Small intestine (tissue), 7 donors: ENCODE data around the gene BRINP1. TPM values are rescaled to one million over a fixed set of nuclear protein-coding genes. Genes with fewer than 3 reads are reported as not detected.

Source experiments
- DNase-seq, 2 donors: peaks; one replicate each; pipeline versions ENCODE4 v3.0.0 to v3.0.0-alpha.2; 2013
- FAIRE-seq: peaks from 2 replicates; lab custom pipeline; 2012; peaks lifted over from hg19 to GRCh38; lab: Jason Lieb, UNC
- H3K27ac ChIP-seq, 3 donors: one replicate each; pipeline ENCODE4 v1.5.1; 2013; ENCODE audit warnings: low read length in 2 of 3, mild to moderate bottlenecking in 2 of 3, control low read depth in 1 of 3, inconsistent platforms in 1 of 3, low read depth in 1 of 3, moderate library complexity in 1 of 3
- H3K27me3 ChIP-seq, 3 donors: one replicate each; pipeline ENCODE4 v1.6.1; 2013; ENCODE audit warnings: low read length in 3 of 3, inconsistent platforms in 1 of 3; ENCODE audit not compliant: control insufficient read depth in 3 of 3, insufficient read depth in 3 of 3
- H3K36me3 ChIP-seq, 3 donors: one replicate each; pipeline ENCODE4 v1.6.1; 2013; ENCODE audit warnings: low read length in 3 of 3, inconsistent platforms in 1 of 3, low read depth in 1 of 3, mild to moderate bottlenecking in 1 of 3, moderate library complexity in 1 of 3; ENCODE audit not compliant: control insufficient read depth in 3 of 3, insufficient read depth in 2 of 3
- H3K4me1 ChIP-seq, 3 donors: one replicate each; pipeline ENCODE4 v1.6.1; 2013; ENCODE audit warnings: low read length in 2 of 3, inconsistent platforms in 1 of 3, low read depth in 1 of 3, mild to moderate bottlenecking in 1 of 3, moderate library complexity in 1 of 3; ENCODE audit not compliant: control insufficient read depth in 3 of 3, insufficient read depth in 2 of 3
- H3K4me3 ChIP-seq, 3 donors: one replicate each; pipeline ENCODE4 v1.5.1; 2013; ENCODE audit warnings: low read length in 3 of 3, control low read depth in 1 of 3, inconsistent platforms in 1 of 3, low read depth in 1 of 3, mild to moderate bottlenecking in 1 of 3, moderate library complexity in 1 of 3
- H3K9me3 ChIP-seq, 2 donors: one replicate each; pipeline ENCODE4 v1.6.1; 2013; ENCODE audit warnings: low read depth in 1 of 2, low read length in 1 of 2; ENCODE audit not compliant: control insufficient read depth in 2 of 2, insufficient read depth in 1 of 2
- WGBS, 3 donors: extraction: QIAGEN DNeasy Blood & Tissue Kit; methylation state at CpG; one replicate each; pipeline ENCODE4 v1.1.7; 2013; 5-methylcytosine and 5-hydroxymethylcytosine counted together
- polyA plus RNA-seq, 4 donors: library from polyadenylated mRNA; stranded (reverse) in 3 of 4; unstranded in 1 of 4; fragments of 200-250 nt in 3 of 4; fragments of 120-200 nt in 1 of 4; gene quantifications; one replicate each; pipeline versions ENCODE4 v1.2.1 to v1.2.3, GENCODE V29; 2013
- donor health status: healthy with polysubstance abuse.
- donor health status: control.
- donor health status: control.
- donor health status: Bipolar disorder and iron deficiency.
- donor health status: healthy.

BRINP1 gene
- polyA plus RNA-seq, 4 donors, result 0.19 to 2.3 TPM; not detected in 2

- Histone ChIP-seq H3K4me3 (no peak overlapping the region), H3K9me3 (no peaks in the 10 kb centered on the region), H3K4me1 (no peaks in the 10 kb centered on the region), H3K36me3 (no peaks in the 10 kb centered on the region), H3K27ac (no peak overlapping the region), H3K27me3 (no peaks in the 10 kb centered on the region)
- 49 to 62% (median 53%) methylated on average over 5 of the region's 5 CpGs for WGBS, 3 donors
- no peak for DNase-seq
- no peak for FAIRE-seq
Observed at GRCh38 chr9:119360237-119360636, 9.0 kb downstream of the BRINP1 start.

DNA sequence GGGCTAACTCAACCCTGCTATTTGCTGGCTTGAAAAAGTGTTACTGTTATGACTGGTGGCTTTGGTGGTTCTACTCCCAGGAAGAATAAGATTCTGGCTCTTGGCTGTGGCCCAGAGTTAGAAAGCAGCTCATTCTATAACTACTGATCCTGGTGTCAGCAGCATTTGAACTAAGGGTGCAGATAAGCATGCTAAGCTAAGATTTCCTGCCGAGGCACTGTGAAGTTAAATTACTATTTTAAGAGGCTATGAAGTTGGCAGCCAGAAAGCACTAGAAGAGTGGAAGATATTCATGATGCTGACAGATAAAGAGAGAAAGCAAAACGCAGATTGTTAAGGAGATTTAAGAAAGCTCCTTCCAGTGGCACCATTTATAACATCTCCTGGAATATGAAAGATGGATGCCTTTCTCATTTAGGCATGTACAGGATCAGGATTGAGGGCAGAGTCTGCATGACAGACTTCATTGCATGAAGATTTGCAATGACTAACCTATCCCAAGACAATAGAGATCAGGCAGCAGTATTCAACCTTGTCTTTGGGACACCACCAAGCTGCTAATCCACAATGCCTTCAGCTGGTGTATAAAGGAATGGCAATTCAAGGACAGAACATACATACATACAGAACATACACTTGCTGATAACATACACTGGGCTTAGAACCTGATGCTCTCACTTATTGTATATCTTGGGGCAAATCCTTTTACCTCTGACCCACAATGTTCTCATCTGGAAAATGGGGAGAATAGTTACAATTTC is 11.7 kb downstream of the BRINP1 start:
- H3K36me3 ChIP-seq, result no peaks in the 10 kb centered on the region
- H3K27me3 ChIP-seq, result no peaks in the 10 kb centered on the region
- H3K4me1 ChIP-seq, result no peaks in the 10 kb centered on the region
- 19 to 26% (median 20%) methylated on average over 2 of the region's 2 CpGs for WGBS, 3 donors
- no peak overlapping the region for H3K27ac ChIP-seq
- H3K4me3 ChIP-seq, result no peak overlapping the region
- FAIRE-seq (no peak), DNase-seq (no peak)
- no peaks in the 10 kb centered on the region for H3K9me3 ChIP-seq

- FAIRE-seq (no peak), DNase-seq (no peak)
- no peaks in the 10 kb centered on the region for H3K27me3 ChIP-seq
- 16 to 27% (median 25%) methylated on average over 11 of the region's 11 CpGs for WGBS, 3 donors
- H3K9me3 ChIP-seq, result no peaks in the 10 kb centered on the region
- H3K4me3 ChIP-seq, result no peak overlapping the region
- no peaks in the 10 kb centered on the region for H3K4me1 ChIP-seq
- no peak overlapping the region for H3K27ac ChIP-seq
- H3K36me3 ChIP-seq, result no peaks in the 10 kb centered on the region
Observed at GRCh38 chr9:119349351-119349825, 19.8 kb downstream of the BRINP1 start.

DNA sequence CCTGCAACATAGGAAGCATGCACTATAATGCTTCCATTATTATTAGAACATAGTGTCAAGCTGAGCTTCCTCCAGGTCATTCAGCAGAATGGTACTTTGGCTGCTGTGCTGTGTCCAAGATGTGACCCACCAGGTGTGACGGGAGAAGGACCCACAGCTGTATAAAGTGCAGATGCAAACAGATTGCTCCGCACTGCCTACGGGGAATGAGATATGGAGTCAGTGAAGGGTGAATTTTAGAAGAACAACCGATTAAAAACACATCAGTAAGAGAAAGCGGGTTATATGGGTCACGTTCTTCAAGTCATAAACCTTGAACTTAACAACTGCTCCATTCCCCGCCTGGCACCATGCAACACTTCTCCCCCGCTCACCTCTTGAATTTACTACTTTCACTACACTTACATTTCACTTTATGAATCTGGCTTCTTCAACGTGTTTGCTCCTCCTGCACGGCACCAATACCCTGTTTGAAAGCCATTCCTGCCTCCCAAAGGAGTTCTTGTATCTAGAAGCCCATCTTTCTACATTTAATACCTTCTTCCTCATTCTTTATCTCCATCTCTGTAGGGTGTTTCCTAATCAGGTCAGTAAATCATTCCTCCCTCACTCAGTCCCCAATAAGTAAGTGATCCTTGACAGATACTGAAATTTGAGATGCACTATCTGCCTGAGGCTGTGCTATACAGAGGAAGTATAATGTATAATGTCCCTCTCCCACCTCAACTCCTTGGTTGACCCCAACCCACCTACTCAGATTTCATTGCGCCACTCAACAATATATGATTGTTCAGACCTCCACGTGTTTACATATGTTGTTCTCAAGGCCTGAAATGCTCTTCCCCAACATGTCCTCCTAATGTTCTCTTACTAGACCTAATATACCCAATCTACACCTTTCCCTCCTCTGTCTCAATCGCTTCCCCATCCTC is 25.9 kb downstream of the BRINP1 start:
- no peak overlapping the region for H3K27ac ChIP-seq
- no peaks in the 10 kb centered on the region for H3K9me3 ChIP-seq
- 75 to 78% (median 77%) methylated on average over 13 of the region's 13 CpGs for WGBS, 3 donors
- H3K4me1 ChIP-seq, result no peaks in the 10 kb centered on the region
- H3K27me3 ChIP-seq, result no peaks in the 10 kb centered on the region
- DNase-seq (no peak), FAIRE-seq (no peak)
- no peak overlapping the region for H3K4me3 ChIP-seq
- H3K36me3 ChIP-seq, result no peaks in the 10 kb centered on the region

DNA sequence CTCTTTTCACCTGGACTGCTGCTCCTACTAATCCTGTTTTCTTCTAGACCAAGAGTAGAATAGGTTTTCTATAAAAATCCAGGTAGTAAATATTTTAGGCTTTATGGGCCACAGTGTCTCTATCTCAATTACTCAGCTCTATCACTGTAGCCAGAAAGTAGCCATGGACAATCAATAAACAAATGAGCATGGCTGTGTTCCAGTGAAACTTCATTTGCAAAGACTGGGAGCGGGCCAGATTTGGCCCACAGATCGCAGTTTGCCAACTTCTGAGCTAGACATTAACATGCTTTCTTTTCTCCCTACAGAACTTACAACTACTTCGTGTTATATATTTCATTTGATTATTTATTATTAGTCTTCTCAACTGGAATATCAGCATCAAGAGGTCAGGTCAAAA is 30.2 kb downstream of the BRINP1 start:
- FAIRE-seq (no peak), DNase-seq (no peak)
- 74 to 80% (median 79%) methylated on average over 3 of the region's 3 CpGs for WGBS, 3 donors
- no peaks in the 10 kb centered on the region for H3K4me1 ChIP-seq
- no peaks in the 10 kb centered on the region for H3K9me3 ChIP-seq
- H3K4me3 ChIP-seq, result no peak overlapping the region
- no peaks in the 10 kb centered on the region for H3K36me3 ChIP-seq
- H3K27me3 ChIP-seq, result no peaks in the 10 kb centered on the region
- H3K27ac ChIP-seq, result no peak overlapping the region

GRCh38 chr9:119337573-119337972 is 31.7 kb downstream of the BRINP1 start:
- Histone ChIP-seq H3K36me3 (no peaks in the 10 kb centered on the region), H3K27me3 (no peaks in the 10 kb centered on the region), H3K27ac (no peak overlapping the region), H3K4me1 (no peaks in the 10 kb centered on the region), H3K4me3 (no peak overlapping the region), H3K9me3 (no peaks in the 10 kb centered on the region)
- FAIRE-seq (no peak), DNase-seq (no peak)

DNA sequence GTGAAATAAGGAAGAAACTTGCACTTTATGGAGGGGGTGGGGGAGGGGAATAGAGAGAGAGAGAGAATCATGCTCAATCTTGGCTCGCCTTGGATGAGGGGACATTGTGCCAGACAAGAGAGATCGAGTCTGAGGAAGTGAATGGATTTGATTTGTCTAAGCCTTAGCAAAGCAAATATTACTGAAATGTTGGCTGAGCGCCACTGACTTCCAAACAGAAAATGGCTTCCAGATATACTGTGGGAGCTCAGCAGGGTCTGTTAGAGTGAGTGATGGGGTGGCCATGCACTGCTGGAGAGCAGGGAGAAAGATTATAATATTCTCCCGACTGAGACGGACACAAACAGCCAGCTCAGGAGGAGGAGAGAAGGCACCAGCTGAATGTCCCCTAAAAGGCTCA is 34.5 kb downstream of the BRINP1 start:
- Histone ChIP-seq H3K4me3 (no peak overlapping the region), H3K9me3 (no peaks in the 10 kb centered on the region), H3K27ac (no peak overlapping the region), H3K36me3 (no peaks in the 10 kb centered on the region), H3K27me3 (no peaks in the 10 kb centered on the region), H3K4me1 (no peaks in the 10 kb centered on the region)
- 63 to 78% (median 65%) methylated on average over 5 of the region's 5 CpGs for WGBS, 3 donors
- DNase-seq (no peak), FAIRE-seq (no peak)

GRCh38 chr9:119333507-119334229 is 35.6 kb downstream of the BRINP1 start:
- Histone ChIP-seq H3K4me3 (no peak overlapping the region), H3K9me3 (peaks cover 0 to 3% of the 10 kb centered on the region in 2 donors), H3K27ac (no peak overlapping the region), H3K4me1 (no peaks in the 10 kb centered on the region), H3K36me3 (no peaks in the 10 kb centered on the region), H3K27me3 (no peaks in the 10 kb centered on the region)
- WGBS, 3 donors, result 61 to 69% (median 67%) methylated on average over 4 of the region's 4 CpGs
- FAIRE-seq (no peak), DNase-seq (no peak)
